ENCODE data around the gene CEP89.
"Not testable (repeated sequence)": the region's sequence is repeated elsewhere in the genome, so short reads cannot be mapped to it uniquely, and the experiment has no call there.

Gene CEP89

GRCh38 chr19:32896516-32897214 is 75.1 kb downstream of the CEP89 start:
- no peak for DNase-seq (ENCODE audit: low read depth in 1 of 2, low spot score in 1 of 2)

- DNase-seq (ENCODE audit: low read depth in 1 of 2, low spot score in 1 of 2) = no peak
Measured at GRCh38 chr19:32895384-32895783, 76.4 kb downstream of the CEP89 start.

GRCh38 chr19:32891609-32892008 is 80.1 kb downstream of the CEP89 start:
- no peak for DNase-seq (ENCODE audit: low read depth in 1 of 2, low spot score in 1 of 2)

GRCh38 chr19:32890841-32891240 is 80.9 kb downstream of the CEP89 start:
- no peak for DNase-seq (ENCODE audit: low read depth in 1 of 2, low spot score in 1 of 2)

- DNase-seq (ENCODE audit: low read depth in 1 of 2, low spot score in 1 of 2) = no peak
Measured at GRCh38 chr19:32890326-32890725, 81.4 kb downstream of the CEP89 start.

- no peak for DNase-seq (ENCODE audit: low read depth in 1 of 2, low spot score in 1 of 2)
Measured at GRCh38 chr19:32889137-32889934, 82.4 kb downstream of the CEP89 start.

GRCh38 chr19:32887572-32888215 is 84.1 kb downstream of the CEP89 start:
- DNase-seq (ENCODE audit: low read depth in 1 of 2, low spot score in 1 of 2) = no peak

GRCh38 chr19:32886241-32886640 is 85.5 kb downstream of the CEP89 start:
- DNase-seq (ENCODE audit: low read depth in 1 of 2, low spot score in 1 of 2) = no peak

GRCh38 chr19:32885255-32885654 is 86.5 kb downstream of the CEP89 start:
- not testable (repeated sequence) for DNase-seq (ENCODE audit: low read depth in 1 of 2, low spot score in 1 of 2)

GRCh38 chr19:32881766-32882165 is 90.0 kb downstream of the CEP89 start:
- no peak for DNase-seq (ENCODE audit: low read depth in 1 of 2, low spot score in 1 of 2)

GRCh38 chr19:32880622-32881021 is 91.1 kb downstream of the CEP89 start:
- no peak for DNase-seq (ENCODE audit: low read depth in 1 of 2, low spot score in 1 of 2)

- no peak for DNase-seq (ENCODE audit: low read depth in 1 of 2, low spot score in 1 of 2)
Measured at GRCh38 chr19:32879741-32880140, 92.0 kb downstream of the CEP89 start.

GRCh38 chr19:32878988-32879387 is 92.8 kb downstream of the CEP89 start:
- no peak for DNase-seq (ENCODE audit: low read depth in 1 of 2, low spot score in 1 of 2)

GRCh38 chr19:32877977-32878745 is 93.6 kb downstream of the CEP89 start:
- no peak for DNase-seq (ENCODE audit: low read depth in 1 of 2, low spot score in 1 of 2)

- DNase-seq (ENCODE audit: low read depth in 1 of 2, low spot score in 1 of 2) = no peak
Measured at GRCh38 chr19:32877323-32877912, 94.3 kb downstream of the CEP89 start.

- DNase-seq (ENCODE audit: low read depth in 1 of 2, low spot score in 1 of 2) = no peak
Measured at GRCh38 chr19:32876919-32877285, 94.9 kb downstream of the CEP89 start.

- no peak for DNase-seq (ENCODE audit: low read depth in 1 of 2, low spot score in 1 of 2)
Measured at GRCh38 chr19:32876236-32876918, 95.4 kb downstream of the CEP89 start.

GRCh38 chr19:32875428-32875827 is 96.3 kb downstream of the CEP89 start:
- DNase-seq (ENCODE audit: low read depth in 1 of 2, low spot score in 1 of 2) = no peak

- no peak for DNase-seq (ENCODE audit: low read depth in 1 of 2, low spot score in 1 of 2)
Measured at GRCh38 chr19:32874605-32875004, 97.2 kb downstream of the CEP89 start.

- DNase-seq (ENCODE audit: low read depth in 1 of 2, low spot score in 1 of 2) = no peak
Measured at GRCh38 chr19:32873247-32873959, 98.4 kb downstream of the CEP89 start.
